CMK (cell line): Measurements from ENCODE around the gene UACA.
"Not testable (repeated sequence)": the region's sequence is repeated elsewhere in the genome, so short reads cannot be mapped to it uniquely, and the experiment has no call there.

Experiments used
- DNase-seq: peaks from one replicate; pipeline ENCODE4 v3.0.0-alpha.2; 2010; ENCODE audit warnings: low read depth

UACA gene

GRCh38 chr15:70627322-70627721 is 136.0 kb downstream of the UACA start:
- DNase-seq = no peak

DNA sequence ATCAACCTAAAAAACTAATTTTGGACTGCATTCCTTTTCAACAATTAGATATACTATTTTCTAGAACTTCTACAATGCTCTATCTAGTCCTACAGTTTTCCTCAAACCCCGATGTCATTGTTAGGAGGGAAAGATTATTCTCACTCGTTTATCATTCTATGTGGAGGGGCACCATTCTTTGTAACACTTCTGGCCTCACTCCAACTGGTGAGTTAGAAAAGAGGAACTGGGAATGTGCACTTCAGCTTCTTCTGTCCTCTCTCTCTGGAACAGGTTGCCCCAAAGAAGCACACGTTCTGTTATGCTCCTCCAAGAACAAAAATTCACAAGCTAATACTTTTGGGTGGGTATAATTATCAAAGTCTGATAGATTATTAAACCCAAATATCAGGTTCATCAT is 137.9 kb downstream of the UACA start:
- no peak for DNase-seq

DNA sequence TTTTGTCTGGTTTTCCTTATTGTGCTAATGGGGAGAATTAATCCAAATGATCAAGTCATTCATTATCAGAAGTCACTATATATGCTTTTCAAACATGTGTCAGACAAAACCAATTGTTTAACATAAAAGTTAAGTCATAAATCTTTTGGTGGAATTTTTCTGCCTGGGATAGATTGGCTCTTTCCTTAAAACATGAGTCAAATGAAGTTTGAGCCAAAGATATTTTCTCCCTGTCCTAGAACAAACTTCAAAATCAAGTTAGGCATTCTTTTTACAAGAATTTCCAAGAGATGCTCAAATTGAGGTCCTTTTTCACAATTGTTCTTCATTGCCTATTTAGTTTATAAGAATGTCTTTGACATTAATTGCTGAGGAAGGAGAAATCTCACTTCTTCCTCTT is 138.3 kb downstream of the UACA start:
- DNase-seq = no peak

GRCh38 chr15:70618929-70619328 is 144.4 kb downstream of the UACA start:
- no peak for DNase-seq

DNA sequence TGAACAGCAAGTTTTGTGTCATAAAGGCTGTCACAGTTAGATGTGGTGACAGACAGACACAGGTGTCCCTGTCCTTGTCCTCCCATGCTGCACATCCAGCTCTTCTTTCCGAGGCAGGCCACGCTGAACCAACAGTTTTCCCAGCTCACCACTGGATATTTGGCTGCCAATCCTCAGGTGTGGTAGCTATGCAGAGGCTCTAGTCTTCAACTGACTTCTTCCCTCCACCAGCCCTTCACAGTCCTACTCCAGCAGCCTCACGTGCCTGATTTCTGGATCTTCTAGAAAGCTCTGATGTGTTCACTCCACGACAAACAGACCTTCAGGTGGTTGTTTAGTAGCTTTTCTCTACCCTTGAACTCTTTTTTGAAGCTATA is 145.5 kb downstream of the UACA start:
- no peak for DNase-seq

DNA sequence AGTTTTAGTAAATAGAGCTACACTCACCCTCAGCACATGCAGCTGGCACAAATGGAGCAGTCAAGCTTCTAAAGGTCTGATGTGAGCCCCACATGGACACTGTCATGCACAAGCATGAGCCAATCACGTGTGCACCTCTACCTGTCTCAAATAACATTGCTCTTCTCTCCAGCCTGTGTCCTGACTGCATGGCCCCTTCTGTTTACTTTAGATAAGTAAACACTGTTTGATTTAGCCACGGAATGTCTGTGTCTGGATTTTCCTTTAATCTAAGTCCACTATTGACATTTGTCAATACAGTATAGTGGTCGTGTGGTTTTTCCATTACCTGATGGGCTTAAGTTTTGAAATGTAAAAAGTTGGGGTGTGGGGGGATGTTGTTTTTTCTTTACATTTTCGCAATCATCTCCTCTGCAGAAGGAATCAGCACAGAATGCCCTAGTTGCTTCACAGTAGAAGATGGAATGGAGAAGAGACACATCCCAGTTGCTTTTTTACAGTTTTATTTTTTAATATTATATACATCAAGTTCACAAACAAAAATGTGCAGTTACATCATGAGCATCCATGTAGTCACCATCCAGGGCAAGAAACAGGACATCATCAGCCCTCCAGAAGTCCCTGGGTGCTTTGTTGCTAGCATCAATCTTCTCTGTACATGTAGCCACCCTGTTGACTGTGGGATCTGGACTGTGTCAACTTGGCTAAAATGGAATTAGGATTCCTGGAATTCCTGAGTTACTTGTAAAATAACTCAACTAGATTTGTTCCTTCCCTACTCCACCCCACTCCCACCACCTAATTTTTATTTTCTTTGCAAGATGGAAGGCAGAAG is 146.1 kb downstream of the UACA start:
- DNase-seq = no peak

DNA sequence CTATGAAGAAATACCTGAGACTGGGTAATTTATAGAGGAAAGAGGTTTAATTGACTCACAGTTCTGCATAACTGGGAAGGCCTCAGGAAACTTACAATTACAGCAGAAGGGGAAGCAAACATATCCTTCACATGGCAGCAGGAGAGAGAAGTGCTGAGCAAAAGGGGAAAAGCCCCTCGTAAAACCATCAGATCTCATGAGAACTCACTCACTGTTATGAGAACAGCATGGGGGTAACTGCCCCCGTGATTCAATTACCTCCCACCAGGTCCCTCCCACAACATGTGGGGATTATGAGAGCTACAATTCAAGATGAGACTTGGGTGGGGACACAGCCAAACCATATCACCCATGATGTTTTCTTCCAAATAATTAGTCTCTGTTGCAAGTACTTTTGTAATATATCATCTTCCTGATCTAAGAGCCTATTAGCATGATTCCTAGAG is 147.0 kb downstream of the UACA start:
- DNase-seq = not testable (repeated sequence)

GRCh38 chr15:70615435-70616310 is 147.7 kb downstream of the UACA start:
- no peak for DNase-seq

GRCh38 chr15:70614221-70614620 is 149.1 kb downstream of the UACA start:
- no peak for DNase-seq

DNA sequence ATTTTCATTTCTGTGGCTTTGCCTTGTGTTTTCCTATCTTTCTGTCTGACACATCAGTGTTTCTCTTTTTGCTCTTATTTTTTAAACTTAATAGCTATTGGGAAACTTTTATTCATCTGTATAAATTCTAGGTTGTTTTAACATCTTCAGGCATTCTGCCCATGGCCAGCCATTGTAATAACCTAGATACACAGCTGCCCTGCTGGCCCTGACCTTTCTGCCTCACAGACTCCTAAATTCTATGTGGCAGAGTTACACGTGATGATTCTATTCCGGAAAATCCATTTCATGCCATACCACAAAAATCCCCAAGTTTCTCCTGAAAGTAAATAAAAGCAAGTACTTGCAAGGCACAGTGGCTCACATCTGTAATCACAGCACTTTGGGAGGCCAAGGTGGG is 150.1 kb downstream of the UACA start:
- no peak for DNase-seq

GRCh38 chr15:70611286-70611685 is 152.1 kb downstream of the UACA start:
- DNase-seq = no peak

DNA sequence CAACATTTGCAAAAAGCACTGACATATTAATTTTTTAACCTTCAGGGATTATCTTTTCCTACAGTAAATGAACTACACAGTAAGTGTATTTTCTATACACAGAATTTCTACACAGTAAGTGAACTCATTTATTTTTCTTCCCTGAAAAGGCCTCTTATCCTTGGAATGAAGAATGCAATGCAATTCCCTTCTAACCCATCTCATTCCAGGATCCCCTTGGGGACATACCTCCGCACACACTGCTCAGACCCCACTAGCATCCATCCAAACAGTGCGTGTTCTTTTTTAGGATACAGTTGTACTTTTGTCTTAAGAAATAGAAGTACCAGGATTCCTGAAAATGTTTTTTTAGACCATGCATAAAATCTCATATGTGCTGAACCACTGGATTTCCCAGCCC is 152.8 kb downstream of the UACA start:
- DNase-seq = no peak

DNA sequence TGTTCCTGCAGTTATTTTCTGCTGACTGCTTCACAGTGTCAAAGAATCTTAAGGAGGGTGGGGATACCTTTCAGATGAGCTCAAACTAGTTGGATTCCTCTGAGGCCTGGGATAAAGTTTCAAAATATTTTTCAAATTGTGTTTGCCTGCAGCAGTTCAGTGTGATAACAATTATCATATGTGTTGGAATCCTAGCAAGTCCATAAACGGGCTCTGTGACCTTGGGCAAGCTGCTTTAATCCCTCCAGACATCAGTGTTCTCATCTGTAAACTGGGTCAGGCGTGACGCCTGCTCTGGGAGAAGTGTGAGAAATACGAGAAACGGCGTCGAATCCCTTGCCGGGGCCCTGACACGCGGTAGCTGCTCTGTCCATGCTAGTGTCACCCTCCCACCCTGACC is 153.5 kb downstream of the UACA start:
- no peak for DNase-seq

GRCh38 chr15:70608144-70608543 is 155.2 kb downstream of the UACA start:
- no peak for DNase-seq

DNA sequence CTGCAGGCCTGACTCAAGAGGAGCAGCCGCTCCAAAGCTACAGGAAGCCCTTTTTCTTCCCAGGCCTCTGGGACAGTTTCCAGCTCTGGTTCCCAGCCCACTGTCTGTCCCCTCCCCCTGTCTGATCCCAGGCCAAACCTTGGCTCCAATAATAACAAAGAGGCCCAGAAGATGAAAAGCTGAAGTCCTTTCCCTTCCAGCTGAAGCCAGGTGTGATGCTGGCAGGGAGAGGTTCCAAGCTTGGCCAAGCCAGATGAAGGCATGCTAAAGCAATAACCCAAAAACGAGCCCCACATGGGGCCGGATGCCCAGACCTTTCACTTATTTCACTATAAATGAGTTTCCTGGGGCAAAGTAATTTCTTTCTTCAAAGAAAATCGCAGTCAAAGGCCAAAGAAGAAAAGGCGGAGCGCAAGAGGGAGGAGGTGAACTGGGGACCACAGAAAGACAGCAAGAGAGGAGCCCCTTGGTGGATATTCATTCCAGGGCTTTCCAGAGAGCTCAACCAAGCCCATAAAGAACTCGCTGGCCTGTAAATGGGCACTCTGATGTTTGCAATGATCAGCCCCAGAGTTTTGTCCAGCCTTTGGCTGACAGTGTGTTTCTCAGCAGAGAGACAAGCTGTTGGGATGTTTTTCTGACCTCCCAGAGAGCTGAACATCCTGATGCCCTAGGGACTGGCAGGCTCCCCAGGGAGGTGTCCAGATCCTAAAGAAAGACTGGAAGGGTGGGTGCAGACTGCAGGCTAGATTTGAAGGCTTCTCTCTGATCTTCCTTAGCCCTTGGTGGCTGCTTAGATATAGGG is 157.6 kb downstream of the UACA start:
- no peak for DNase-seq

GRCh38 chr15:70604666-70605315 is 158.6 kb downstream of the UACA start:
- no peak for DNase-seq
